Panc1 (cell line): ENCODE results near the gene SSBP4.

ENCODE experiments used
- CTCF ChIP-seq: fragments of 450-650 bp; IDR thresholded peaks from 2 replicates; pipeline ENCODE4 v1.5.1; 2017; ENCODE audit warnings: mild to moderate bottlenecking
- POLR2AphosphoS5 ChIP-seq: IDR thresholded peaks from 2 replicates; pipeline ENCODE4 v1.6.1; 2012; ENCODE audit warnings: mild to moderate bottlenecking, low read depth, low read length, moderate library complexity

- TF ChIP-seq CTCF (no peak), POLR2AphosphoS5 (peak; percentile 87)
Measured at GRCh38 chr19:18390065-18390907, 28.9 kb upstream of the SSBP4 start.
